HG03039 (cell line): ENCODE measurements around the gene CTNNA3.

Experiments used
- ATAC-seq: cut with Tn5 transposase; IDR thresholded peaks from one replicate; pipeline ENCODE4 v1.9.1; 2021; ENCODE audit warnings: mild to moderate bottlenecking, moderate library complexity; ENCODE audit not compliant: unreplicated experiment

CTNNA3 gene

DNA sequence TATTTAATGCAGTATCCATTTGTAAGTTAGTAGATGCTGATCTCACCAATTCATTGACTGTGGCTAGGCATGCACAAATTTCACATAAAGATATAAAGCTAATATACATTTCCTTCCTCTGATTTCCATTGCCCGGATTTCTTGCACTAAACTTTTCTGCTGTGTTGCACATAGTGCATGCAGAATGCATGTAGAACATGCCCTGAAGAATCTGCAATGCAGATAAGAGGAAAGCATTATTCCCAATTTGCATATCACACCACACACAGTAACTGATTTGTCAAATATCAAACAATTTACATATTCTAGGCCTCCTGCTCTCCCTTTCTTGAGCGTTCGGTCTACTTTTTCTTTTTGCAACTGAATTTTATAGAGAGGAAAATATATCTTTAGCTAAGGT, 646.0 kb downstream of the CTNNA3 start:
- ATAC-seq = no peak

DNA sequence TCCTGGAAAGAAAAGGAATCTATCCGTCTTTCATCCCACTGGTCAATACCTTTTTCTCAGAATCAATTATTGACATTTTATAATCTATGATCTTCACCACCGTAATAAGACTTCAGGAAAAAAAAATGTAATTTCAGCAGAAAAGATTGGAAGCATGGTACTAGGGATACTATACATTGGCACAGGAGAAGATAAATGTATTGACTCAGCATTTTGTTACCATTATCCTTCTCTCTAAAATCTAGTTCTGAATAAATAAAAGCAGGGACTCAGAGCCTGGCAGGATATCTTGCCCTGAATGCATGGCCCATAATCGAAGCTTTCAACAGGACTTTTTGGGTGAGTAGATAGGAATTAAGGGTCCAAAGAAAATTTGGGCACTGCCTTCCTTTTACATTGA, 649.5 kb downstream of the CTNNA3 start:
- no peak for ATAC-seq

DNA sequence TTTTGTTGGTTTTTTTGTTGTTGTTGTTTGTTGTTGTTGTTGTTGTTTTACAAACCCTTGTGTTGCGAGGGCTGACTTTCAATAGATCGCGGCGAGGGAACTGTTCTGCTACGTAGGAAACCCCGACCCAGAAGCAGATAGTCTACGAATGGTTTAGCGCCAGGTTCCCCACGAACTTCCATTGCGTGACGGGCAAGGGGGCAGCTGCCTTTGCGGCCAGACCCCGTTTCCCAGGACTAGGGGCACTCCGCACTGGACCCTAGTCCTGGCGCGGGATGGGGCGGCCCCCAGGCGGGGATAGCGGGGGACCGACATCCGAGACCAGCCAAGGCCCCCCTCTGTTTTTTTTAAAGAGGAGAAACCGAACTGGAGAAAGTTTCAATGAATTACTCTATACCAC, 650.6 kb downstream of the CTNNA3 start:
- ATAC-seq = no peak

GRCh38 chr10:67043041-67043440, 653.0 kb downstream of the CTNNA3 start:
- no peak for ATAC-seq

DNA sequence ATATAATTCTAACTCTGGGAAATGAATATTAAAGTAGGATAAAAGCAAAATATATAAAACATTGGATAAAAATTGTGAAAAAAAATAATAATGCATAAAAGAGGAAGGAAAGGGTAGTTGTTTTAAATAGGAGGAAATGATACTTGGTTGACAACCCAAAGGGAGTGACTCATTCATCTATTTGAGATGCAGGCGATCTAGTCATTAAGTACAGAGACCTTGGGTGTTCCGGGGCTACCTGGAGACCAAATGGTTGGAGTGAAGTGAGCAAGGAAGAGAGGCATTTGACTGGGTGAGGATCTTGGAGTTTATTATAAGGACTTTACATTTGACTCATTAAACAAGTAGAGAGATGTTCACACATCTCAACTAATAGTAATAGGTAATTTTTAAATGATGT, 659.2 kb downstream of the CTNNA3 start:
- no peak for ATAC-seq

DNA sequence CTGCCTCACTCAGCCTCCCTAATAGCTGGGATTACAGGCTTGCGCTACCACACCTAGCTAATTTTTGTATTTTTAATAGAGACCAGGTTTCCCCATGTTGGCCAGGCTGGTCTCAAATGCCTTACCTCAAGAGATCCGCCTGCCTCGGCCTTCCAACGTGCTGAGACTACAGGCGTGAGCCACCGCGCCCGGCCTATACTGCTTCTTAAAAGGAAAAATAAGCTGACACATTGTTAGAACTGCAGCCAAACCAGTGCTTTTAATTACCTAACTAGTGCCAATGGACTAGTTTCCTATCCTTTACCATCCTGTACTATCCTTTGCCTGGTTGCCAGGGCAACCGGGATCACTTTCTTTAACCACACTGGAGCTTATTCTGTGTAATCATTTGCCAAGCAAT, 662.1 kb downstream of the CTNNA3 start:
- ATAC-seq = no peak

DNA sequence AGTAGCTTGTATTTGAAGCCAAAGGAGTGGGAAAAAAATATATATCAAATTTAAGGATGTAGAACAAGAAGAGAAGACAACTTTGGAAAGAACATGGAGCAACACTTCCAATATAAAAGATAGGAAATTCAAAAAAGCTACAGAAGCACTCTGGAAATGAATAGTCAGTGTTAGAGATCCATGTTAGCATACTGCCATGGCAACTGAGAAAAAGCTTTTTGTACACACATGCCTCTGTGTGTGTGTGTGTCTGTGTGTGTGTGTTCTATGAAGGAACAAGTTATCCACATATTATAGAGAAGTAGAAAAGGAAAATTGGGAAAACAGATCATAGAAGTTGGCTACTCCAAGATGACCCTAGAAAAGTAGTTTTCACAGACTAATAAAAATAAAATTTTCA, 673.9 kb downstream of the CTNNA3 start:
- no peak for ATAC-seq

- ATAC-seq = no peak
Observed at GRCh38 chr10:67017218-67017617, 678.8 kb downstream of the CTNNA3 start.

DNA sequence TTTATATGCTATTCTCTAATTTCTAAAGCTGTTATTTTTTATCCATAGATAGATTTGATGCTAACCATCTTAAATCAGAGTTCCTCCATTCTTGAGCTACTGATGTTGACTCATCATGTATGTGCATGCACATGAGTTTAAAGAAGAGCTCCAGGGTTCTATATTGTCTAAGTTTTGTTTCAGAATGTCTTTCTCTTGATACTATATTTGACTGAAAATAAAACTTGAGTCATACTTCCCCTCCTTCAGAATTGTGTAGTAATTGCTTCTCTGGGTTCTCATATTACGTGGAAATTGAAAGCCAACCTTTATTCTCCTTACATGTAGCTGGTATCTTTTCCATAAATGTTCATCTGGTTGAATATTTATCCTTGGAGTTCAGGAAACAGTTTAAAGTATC, 680.8 kb downstream of the CTNNA3 start:
- no peak for ATAC-seq

DNA sequence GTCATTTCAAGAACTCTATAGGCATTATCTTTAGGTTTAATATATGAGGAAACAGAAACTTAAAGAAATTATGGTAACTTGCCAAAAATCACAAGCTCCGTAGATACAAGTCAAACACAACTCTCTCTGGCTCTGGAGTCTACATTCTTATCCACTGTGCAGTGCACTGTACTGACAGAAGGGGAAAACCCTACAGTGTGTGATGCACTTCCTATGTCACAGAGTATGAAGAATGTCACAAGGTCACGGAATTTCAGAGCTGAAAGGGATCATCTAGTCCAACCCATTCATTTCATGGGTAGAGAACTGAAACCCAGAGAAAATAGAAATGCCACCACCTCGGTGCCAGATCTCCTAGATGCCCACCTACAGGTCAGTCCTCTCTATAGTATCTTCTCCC, 684.0 kb downstream of the CTNNA3 start:
- ATAC-seq = no peak

GRCh38 chr10:67011480-67011879, 684.5 kb downstream of the CTNNA3 start:
- no peak for ATAC-seq

- ATAC-seq = no peak
Observed at GRCh38 chr10:67005981-67006380, 690.0 kb downstream of the CTNNA3 start.

- ATAC-seq = no peak
Observed at GRCh38 chr10:67004690-67005089, 691.3 kb downstream of the CTNNA3 start.

- no peak for ATAC-seq
Observed at GRCh38 chr10:66999762-67000545, 696.0 kb downstream of the CTNNA3 start.

DNA sequence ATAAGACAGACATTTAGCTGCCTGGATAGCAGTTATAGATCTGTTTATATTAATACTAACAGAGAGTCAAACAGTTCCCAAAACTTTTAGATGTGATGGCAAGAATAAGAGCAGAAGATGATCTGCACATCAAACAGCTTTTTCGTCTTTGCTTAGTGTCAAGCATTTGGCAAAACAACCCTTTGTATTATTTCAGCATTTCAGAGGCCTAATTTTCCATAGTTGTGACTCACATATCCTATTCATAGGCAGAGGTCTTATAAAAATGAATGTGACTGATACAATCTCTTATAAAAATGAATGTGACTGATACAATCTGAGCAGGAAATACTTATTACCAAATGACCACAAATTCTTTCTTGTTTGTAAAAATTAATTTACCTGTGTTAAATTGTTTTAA, 699.0 kb downstream of the CTNNA3 start:
- no peak for ATAC-seq

- no peak for ATAC-seq
Observed at GRCh38 chr10:66990143-66990830, 705.7 kb downstream of the CTNNA3 start.

DNA sequence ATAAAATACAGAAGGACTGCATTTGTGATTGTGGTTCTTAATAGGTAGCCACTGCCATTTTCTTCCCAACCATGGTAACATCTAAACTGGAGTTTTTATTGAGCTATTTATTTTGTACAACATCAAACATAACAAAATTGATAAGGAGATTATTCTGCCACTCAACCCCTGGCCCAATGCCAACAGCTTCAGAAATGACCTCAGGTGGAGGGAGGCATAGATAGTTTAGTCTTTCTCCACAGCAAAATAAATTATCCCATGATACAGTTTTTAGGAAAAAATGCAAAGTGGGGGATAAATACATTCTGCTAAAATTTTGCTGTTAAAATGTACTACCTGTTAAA, 712.5 kb downstream of the CTNNA3 start:
- ATAC-seq = no peak

- no peak for ATAC-seq
Observed at GRCh38 chr10:66982792-66983474, 713.1 kb downstream of the CTNNA3 start.

DNA sequence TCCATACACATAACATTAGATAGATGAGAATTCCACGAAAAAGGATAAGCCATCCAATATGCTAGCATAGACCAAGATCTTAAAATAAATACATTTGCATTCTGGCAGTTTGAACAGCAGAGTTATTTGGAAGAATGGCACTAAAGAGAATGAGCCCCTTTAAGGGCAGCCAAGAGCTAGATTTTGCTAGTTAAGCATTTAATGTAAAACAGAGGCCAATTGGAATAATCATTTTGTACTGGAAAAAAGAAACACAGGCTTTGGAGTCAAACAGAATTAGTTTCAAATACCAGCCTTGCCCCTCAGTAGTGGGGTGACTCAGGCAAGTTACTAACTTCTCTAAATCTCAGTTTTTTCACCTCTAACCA, 714.0 kb downstream of the CTNNA3 start:
- no peak for ATAC-seq

DNA sequence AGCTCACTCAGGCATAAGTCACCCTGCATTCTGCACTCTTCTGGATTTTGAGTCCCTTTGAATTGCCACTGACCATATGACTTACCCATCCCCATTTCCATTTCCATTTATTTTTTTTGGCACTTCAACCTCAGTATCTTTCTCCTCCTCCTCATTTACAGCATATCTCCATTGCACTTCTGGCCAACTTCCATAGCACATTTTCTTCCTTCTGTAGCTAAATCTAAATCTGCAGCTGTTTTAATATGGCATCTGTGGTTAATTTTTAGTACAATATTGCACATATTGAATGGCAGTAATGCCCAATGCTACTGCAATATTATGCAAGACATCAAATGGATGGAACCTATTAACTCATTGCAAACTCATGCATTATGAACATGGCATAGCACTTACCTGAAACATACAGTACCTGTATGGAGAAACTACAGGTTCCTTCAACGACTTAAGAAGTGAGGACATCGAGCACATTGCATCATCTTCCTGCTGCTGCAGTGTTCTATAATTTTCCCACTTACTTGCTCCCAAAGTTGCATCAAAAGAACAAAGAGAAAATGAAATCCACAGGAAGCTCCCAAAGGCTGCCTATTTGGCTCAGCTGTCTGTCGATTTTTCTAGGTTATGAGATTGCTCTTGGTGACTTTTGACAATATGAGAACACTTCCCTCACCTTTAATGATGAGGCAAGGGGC, 714.5 kb downstream of the CTNNA3 start:
- ATAC-seq = no peak

- no peak for ATAC-seq
Observed at GRCh38 chr10:66980246-66980815, 715.7 kb downstream of the CTNNA3 start.
